Activated CD4-positive, alpha-beta T cell treated with anti-CD3 and anti-CD28 coated beads for 36 hours (primary cell): ENCODE data around the gene ATG5. TPM values are rescaled to one million over a fixed set of nuclear protein-coding genes. Genes with fewer than 3 reads are reported as not detected.
"Not testable (repeated sequence)": the region's sequence is repeated elsewhere in the genome, so short reads cannot be mapped to it uniquely, and the experiment has no call there.

Source experiments
- ATAC-seq: fragments of 200-7000 bp; cut with Tn5 transposase; one replicate; pipeline ENCODE4 v1.10.0; 2021; ENCODE audit warnings: mild to moderate bottlenecking, moderate library complexity
- CTCF ChIA-PET: fragments of 350-600 bp; sonication (Branson Sonifier 250); formaldehyde crosslinking; loops from one replicate; lab custom pipeline; 2021; ENCODE audit warnings: antibody characterized with exemption; lab: Charles Lee
- POLR2A ChIA-PET: fragments of 350-600 bp; sonication (Branson Sonifier 250); formaldehyde crosslinking; loops from one replicate; lab custom pipeline; 2021; ENCODE audit warnings: antibody characterized with exemption, inconsistent platforms; lab: Charles Lee
- DNase-seq: peaks from one replicate; pipeline ENCODE4 v3.0.0-alpha.2; 2020
- H3K27ac Mint-ChIP-seq: one replicate; pipeline ENCODE4 v1.8.0; 2021; ENCODE audit warnings: mixed read lengths
- H3K27me3 Mint-ChIP-seq: one replicate; pipeline ENCODE4 v1.8.0; 2021; ENCODE audit warnings: mixed read lengths
- H3K36me3 Mint-ChIP-seq: one replicate; pipeline ENCODE4 v1.8.0; 2021; ENCODE audit warnings: low read depth, mixed read lengths
- H3K4me1 Mint-ChIP-seq: one replicate; pipeline ENCODE4 v1.8.0; 2021; ENCODE audit warnings: mixed read lengths
- H3K4me3 Mint-ChIP-seq: one replicate; pipeline ENCODE4 v1.8.0; 2021; ENCODE audit warnings: mild to moderate bottlenecking, moderate library complexity, mixed read lengths
- H3K9me3 Mint-ChIP-seq: one replicate; pipeline ENCODE4 v1.8.0; 2021; ENCODE audit warnings: low read depth, mixed read lengths
- intact Hi-C, 2 experiments: fragments of 100-400 bp; cut with DNase I in 1 of 2; cut with micrococcal nuclease in 1 of 2; formaldehyde crosslinking; loops; one replicate each; pipeline versions ENCODE4 v1.14.2 to v1.15.1; 2022 to 2024; cut with DNase I, micrococcal nuclease
- total RNA-seq, 2 experiments: library from RNA; stranded (reverse); gene quantifications; one replicate each; pipeline ENCODE4 v1.2.3, GENCODE V29; 2021

Gene ATG5
- total RNA-seq, 2 experiments from 2014 or later, result 27.2 to 31.6 TPM

DNA sequence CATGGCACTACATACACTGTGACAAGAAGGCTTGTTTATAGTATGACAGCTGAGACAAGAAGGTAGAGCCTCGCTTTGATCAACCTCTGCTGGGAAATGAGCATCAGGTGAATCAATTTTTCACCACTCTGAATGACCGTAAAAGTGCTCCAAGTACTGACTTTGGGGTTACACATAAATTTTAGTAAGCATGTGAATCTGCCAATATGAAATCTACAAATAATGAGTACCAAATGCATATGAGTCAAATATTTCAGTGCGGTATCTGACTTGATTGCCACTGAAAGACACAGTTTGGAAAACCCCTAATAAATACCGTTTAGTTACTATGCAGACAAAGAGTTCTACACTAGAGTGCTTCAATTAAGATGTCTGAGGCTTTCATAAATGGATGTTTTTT, 77.8 kb downstream of the ATG5 start:
- ATAC-seq (peak; percentile 83), DNase-seq (no peak)
- intact Hi-C loops, result loop anchor here in 1 of 2 experiments (5.0 kb wide), 1 partner anchor 35 kb away; no protein-coding TSS in a partner anchor
- Mint-ChIP-seq H3K9me3 (no peaks in the 10 kb centered on the region), H3K4me3 (peak overlapping the region; percentile 22), H3K27me3 (no peaks in the 10 kb centered on the region), H3K4me1 (peaks cover 25% of the 10 kb centered on the region), H3K27ac (peak overlapping the region; percentile 84), H3K36me3 (peaks cover 26% of the 10 kb centered on the region)
- ChIA-PET POLR2A (no interaction called here), CTCF (no interaction called here)

DNA sequence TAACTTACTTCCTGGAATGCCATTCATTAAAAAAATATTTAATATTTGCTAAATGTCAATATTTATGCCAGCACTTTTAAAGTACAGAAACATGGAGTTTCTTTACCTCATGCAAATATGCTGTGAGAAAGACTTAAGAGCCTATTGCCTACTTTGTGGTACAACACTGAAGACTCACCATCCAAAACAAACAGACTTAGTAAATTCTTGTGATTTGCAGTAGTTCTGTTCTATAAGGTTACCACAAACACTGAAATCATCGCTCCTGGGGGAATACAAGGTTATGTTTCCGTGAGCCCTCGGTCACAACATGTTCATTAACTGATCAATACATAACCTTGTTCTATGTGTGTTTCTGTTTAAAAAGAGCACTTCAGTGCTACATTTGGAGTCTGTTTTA, 78.3 kb downstream of the ATG5 start:
- intact Hi-C loops, result loop anchor here in 1 of 2 experiments (5.0 kb wide), 1 partner anchor 35 kb away; no protein-coding TSS in a partner anchor
- H3K36me3 Mint-ChIP-seq, result peaks cover 27% of the 10 kb centered on the region
- H3K9me3 Mint-ChIP-seq, result no peaks in the 10 kb centered on the region
- ATAC-seq (peak; percentile 50), DNase-seq (no peak)
- H3K27me3 Mint-ChIP-seq, result no peaks in the 10 kb centered on the region
- ChIA-PET CTCF (no interaction called here), POLR2A (no interaction called here)
- H3K4me3 Mint-ChIP-seq, result peak overlapping the region; percentile 22
- peaks cover 20% of the 10 kb centered on the region for H3K4me1 Mint-ChIP-seq
- peak overlapping the region; percentile 84 for H3K27ac Mint-ChIP-seq

GRCh38 chr6:106244931-106245330, 80.6 kb downstream of the ATG5 start:
- intact Hi-C loops, result loop anchor here in 1 of 2 experiments (5.0 kb wide), 1 partner anchor 37 kb away; no protein-coding TSS in a partner anchor
- ChIA-PET CTCF (no interaction called here), POLR2A (no interaction called here)
- Mint-ChIP-seq H3K27me3 (no peaks in the 10 kb centered on the region), H3K4me3 (no peak overlapping the region), H3K9me3 (no peaks in the 10 kb centered on the region), H3K4me1 (peaks cover 17% of the 10 kb centered on the region), H3K27ac (no peak overlapping the region), H3K36me3 (peaks cover 36% of the 10 kb centered on the region)
- ATAC-seq (no peak), DNase-seq (no peak)

GRCh38 chr6:106244521-106244920, 81.0 kb downstream of the ATG5 start:
- Mint-ChIP-seq H3K27me3 (no peaks in the 10 kb centered on the region), H3K4me3 (no peak overlapping the region), H3K27ac (no peak overlapping the region), H3K9me3 (no peaks in the 10 kb centered on the region), H3K4me1 (peaks cover 14% of the 10 kb centered on the region), H3K36me3 (peaks cover 36% of the 10 kb centered on the region)
- intact Hi-C loops, result no loop called here
- POLR2A ChIA-PET, result no interaction called here
- CTCF ChIA-PET, result interaction anchor here (0.7 to 1.1 kb wide), 2 partner anchors 21 to 712 kb away, joined by 3 read pairs; no protein-coding TSS in a partner anchor
- no peak for DNase-seq
- ATAC-seq, result no peak

DNA sequence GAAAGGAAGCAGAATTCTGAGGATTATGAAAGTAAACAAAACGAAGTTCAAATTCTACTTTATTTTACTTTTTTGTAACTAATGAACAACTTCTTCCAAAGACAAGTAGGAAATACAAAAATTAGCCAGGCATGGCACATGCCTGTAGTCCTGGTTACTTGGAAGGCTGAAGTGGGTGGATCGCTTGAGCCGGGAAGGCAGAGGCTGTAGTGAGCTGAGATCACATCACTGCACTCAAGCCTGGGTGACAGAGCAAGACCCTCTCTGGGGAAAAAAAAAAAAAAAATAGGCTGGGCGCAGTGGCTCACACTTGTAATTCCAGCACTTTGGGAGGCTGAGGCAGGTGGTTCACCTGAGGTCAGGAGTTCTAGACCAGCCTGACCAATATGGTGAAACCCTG, 82.3 kb downstream of the ATG5 start:
- intact Hi-C loops, result no loop called here
- Mint-ChIP-seq H3K4me3 (no peak overlapping the region), H3K36me3 (peaks cover 38% of the 10 kb centered on the region), H3K4me1 (peaks cover 14% of the 10 kb centered on the region), H3K27me3 (no peaks in the 10 kb centered on the region), H3K9me3 (no peaks in the 10 kb centered on the region), H3K27ac (no peak overlapping the region)
- POLR2A ChIA-PET, result no interaction called here
- ATAC-seq (no peak), DNase-seq (no peak)
- CTCF ChIA-PET, result interaction anchor here (1.1 kb wide), 1 partner anchor 20 kb away, joined by 3 read pairs; no protein-coding TSS in a partner anchor

DNA sequence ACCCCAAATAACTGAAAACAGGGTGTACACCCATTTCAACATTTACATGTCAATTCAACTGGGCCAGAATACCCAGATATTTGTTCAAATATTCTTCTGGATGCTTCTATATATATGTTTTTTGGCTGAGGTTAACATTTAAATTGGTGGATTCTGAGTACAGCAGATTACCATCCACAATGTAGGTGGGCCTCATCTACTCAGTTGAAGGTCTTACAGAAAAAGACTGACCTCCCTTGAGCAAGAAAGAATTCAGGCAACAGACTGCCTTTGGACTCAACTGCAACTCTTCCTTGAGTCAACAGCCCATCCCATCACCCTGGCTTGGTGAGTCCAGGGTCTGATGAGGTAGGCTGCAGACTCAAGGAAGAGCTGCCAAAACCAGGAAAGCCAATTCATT, 84.1 kb downstream of the ATG5 start:
- H3K4me3 Mint-ChIP-seq, result no peak overlapping the region
- H3K27ac Mint-ChIP-seq, result no peak overlapping the region
- peaks cover 7% of the 10 kb centered on the region for H3K4me1 Mint-ChIP-seq
- no peaks in the 10 kb centered on the region for H3K27me3 Mint-ChIP-seq
- ChIA-PET POLR2A (no interaction called here), CTCF (no interaction called here)
- ATAC-seq (no peak), DNase-seq (no peak)
- intact Hi-C loops, result no loop called here
- H3K9me3 Mint-ChIP-seq, result no peaks in the 10 kb centered on the region
- peaks cover 35% of the 10 kb centered on the region for H3K36me3 Mint-ChIP-seq

DNA sequence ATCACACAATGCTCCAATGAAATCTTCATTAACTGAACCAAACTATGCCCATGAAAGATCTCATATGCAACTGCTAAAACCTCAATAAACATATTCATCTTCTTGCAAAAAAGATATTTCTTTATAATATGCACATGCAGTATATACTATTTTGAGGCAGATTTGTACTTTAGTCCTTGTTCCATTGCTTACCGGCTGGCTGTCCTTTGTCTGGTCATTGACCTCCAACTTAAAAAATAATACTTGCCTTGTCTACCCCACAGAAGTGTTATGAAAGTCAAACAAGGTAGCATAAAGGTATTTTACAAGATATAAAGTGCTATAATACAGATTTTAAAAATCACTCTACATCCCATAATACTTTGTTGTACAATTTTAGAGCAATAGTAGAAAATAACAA, 88.3 kb downstream of the ATG5 start:
- H3K36me3 Mint-ChIP-seq, result peaks cover 33% of the 10 kb centered on the region
- H3K27me3 Mint-ChIP-seq, result no peaks in the 10 kb centered on the region
- ChIA-PET CTCF (no interaction called here), POLR2A (no interaction called here)
- DNase-seq, result no peak
- intact Hi-C loops, result no loop called here
- no peak overlapping the region for H3K27ac Mint-ChIP-seq
- H3K9me3 Mint-ChIP-seq, result peaks cover 2% of the 10 kb centered on the region
- H3K4me3 Mint-ChIP-seq, result no peak overlapping the region
- peaks cover 2% of the 10 kb centered on the region for H3K4me1 Mint-ChIP-seq
- ATAC-seq, result no peak

DNA sequence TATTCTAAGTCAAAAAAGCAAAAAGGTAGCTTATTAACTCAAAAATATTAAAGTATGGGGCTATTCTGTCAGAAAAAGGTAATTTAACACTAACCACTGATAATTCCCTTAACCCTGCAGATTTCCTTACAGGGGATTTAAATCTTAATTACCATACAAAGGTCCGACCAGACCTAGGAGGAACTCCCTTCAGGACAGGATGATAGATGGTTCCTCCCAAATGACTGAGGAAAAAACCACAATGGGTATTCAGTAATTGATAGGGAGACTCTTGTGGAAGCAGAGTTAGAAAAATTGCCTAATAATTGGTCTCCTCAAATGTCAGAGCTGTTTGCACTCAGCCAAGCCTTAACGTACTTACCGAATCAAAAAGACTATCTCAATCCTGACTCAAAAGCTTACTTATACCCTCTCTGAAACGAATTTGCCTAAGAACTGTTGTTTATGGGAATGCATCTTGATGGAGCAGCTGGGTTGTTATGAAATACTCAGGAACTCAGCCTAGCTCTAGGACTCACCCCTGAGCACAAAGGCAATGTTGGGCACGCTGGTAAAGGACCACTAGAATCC, 95.6 kb downstream of the ATG5 start:
- H3K4me1 Mint-ChIP-seq, DNase-seq, H3K36me3 Mint-ChIP-seq, H3K27me3 Mint-ChIP-seq, H3K27ac Mint-ChIP-seq, ATAC-seq, H3K9me3 Mint-ChIP-seq, POLR2A ChIA-PET, CTCF ChIA-PET, H3K4me3 Mint-ChIP-seq: not testable (repeated sequence)
- intact Hi-C loops, result loop anchor here in 1 of 2 experiments (10.0 kb wide), 1 partner anchor 235 kb away; no protein-coding TSS in a partner anchor

GRCh38 chr6:106227612-106228507, 97.7 kb downstream of the ATG5 start:
- H3K27me3 Mint-ChIP-seq, result no peaks in the 10 kb centered on the region
- no peak overlapping the region for H3K4me3 Mint-ChIP-seq
- intact Hi-C loops, result loop anchor here in 1 of 2 experiments (10.0 kb wide), 1 partner anchor 233 kb away; no protein-coding TSS in a partner anchor
- no peak overlapping the region for H3K27ac Mint-ChIP-seq
- H3K4me1 Mint-ChIP-seq, result peaks cover 13% of the 10 kb centered on the region
- ATAC-seq (no peak), DNase-seq (no peak)
- H3K36me3 Mint-ChIP-seq, result peaks cover 4% of the 10 kb centered on the region
- CTCF ChIA-PET, result interaction anchor here (0.6 to 1.5 kb wide), 7 partner anchors 10 to 300 kb away, joined by 3 to 5 read pairs (median 3); no protein-coding TSS in a partner anchor
- POLR2A ChIA-PET, result no interaction called here
- H3K9me3 Mint-ChIP-seq, result no peaks in the 10 kb centered on the region

GRCh38 chr6:106226676-106227075, 98.9 kb downstream of the ATG5 start:
- ATAC-seq, result no peak
- Mint-ChIP-seq H3K4me3 (no peak overlapping the region), H3K4me1 (peaks cover 13% of the 10 kb centered on the region), H3K36me3 (peaks cover 4% of the 10 kb centered on the region), H3K27ac (peak overlapping the region; percentile 22), H3K9me3 (no peaks in the 10 kb centered on the region), H3K27me3 (no peaks in the 10 kb centered on the region)
- POLR2A ChIA-PET, result no interaction called here
- CTCF ChIA-PET, result interaction anchor here (0.5 to 6.0 kb wide), 4 partner anchors 14 to 82 kb away, joined by 3 to 61 read pairs (median 3); no protein-coding TSS in a partner anchor
- no peak for DNase-seq
- intact Hi-C loops, result loop anchor here in 1 of 2 experiments (10.0 kb wide), 1 partner anchor 232 kb away; no protein-coding TSS in a partner anchor

DNA sequence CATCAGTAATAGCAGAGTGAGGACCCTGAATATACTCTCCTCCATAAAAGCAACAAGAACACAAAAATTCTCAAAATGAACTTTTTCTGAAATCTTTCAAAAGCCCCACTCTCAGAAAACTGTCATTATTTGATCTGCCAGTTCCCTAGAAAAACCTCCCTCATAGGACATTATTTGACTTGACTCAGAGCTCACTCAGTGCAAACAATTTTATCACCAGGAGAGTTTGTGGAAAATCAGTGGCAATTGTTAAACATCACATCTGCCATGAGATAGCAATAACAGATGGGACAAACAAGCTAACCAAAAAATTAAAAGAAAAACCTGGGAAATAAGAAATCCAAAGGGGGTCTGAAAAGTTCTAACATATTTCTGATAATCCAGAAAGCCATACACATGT, 100.0 kb downstream of the ATG5 start:
- peaks cover 4% of the 10 kb centered on the region for H3K36me3 Mint-ChIP-seq
- H3K27me3 Mint-ChIP-seq, result no peaks in the 10 kb centered on the region
- no peak for DNase-seq
- ChIA-PET POLR2A (no interaction called here), CTCF (interaction anchor here (0.9 to 6.0 kb wide), 4 partner anchors 13 to 136 kb away, joined by 3 to 61 read pairs (median 10); no protein-coding TSS in a partner anchor)
- H3K27ac Mint-ChIP-seq, result peak overlapping the region; percentile 1
- H3K9me3 Mint-ChIP-seq, result no peaks in the 10 kb centered on the region
- no peak for ATAC-seq
- intact Hi-C loops, result loop anchor here in 1 of 2 experiments (10.0 kb wide), 1 partner anchor 231 kb away; no protein-coding TSS in a partner anchor
- no peak overlapping the region for H3K4me3 Mint-ChIP-seq
- H3K4me1 Mint-ChIP-seq, result peaks cover 13% of the 10 kb centered on the region
